ENCODE data around the gene PPA1.
A peak's percentile ranks its signal among the peaks of the same experiment; 100 is the strongest.
"Not testable (repeated sequence)": the region's sequence is repeated elsewhere in the genome, so short reads cannot be mapped to it uniquely, and the experiment has no call there.

Gene PPA1

DNA sequence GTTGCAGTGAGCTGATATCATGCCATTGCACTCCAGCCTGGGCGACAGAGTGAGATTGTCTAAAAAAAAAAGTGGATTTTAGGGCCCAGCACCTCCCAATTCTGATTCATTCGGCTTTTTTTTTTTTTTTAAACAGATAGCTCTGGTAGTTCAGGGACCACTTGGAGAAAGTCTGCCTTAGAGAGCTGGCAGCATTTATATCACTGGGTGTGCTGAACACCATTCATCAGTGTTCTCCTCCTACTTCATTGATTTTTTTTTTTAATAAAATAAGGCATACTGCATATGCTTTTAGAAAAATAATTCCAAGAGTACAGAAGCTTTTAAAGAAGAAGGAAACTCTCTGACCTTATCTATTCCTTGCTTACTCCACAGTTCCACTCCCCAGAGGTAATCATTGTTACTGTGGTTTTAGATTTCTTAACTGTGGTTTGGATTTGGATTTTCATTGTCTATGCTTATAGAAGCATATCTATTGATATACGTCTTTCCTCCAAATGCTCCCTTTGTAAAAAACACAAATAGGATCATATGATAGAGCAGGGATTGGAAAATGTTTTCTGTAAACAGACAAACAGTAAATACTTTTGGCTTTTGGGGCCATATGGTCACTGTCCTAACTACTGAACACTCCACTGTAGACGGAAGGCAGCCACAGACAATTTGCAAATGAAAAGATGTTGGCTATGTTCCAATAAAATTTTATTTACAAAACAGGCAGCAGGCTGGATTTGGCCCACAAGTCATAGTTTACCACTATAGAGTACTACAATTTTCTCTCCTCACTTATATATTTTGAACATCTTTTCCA lies 41.9 kb downstream of the PPA1 start:
- no peak for FAIRE-seq
- DNase-seq (ENCODE audit: insufficient read length, low spot score) = no peak
- TF ChIP-seq TAF1 (IDR thresholded peaks at IDR 0.05; ENCODE audit: low read depth, low read length) = no peak
- no peak for TF ChIP-seq PAX5 (IDR thresholded peaks at IDR 0.05; ENCODE audit: insufficient read depth, low read length, severe bottlenecking)
- TF ChIP-seq POU2F2 (IDR thresholded peaks at IDR 0.05; ENCODE audit: low read depth, low read length) = no peak
- TF ChIP-seq POLR2AphosphoS5 (IDR thresholded peaks at IDR 0.05; ENCODE audit: low read depth, low read length) = no peak
- TF ChIP-seq POLR2A (IDR thresholded peaks at IDR 0.05; ENCODE audit: low read depth, low read length) = no peak
- TF ChIP-seq SPI1 (IDR thresholded peaks at IDR 0.05; ENCODE audit: low read depth, low read length) = no peak

DNA sequence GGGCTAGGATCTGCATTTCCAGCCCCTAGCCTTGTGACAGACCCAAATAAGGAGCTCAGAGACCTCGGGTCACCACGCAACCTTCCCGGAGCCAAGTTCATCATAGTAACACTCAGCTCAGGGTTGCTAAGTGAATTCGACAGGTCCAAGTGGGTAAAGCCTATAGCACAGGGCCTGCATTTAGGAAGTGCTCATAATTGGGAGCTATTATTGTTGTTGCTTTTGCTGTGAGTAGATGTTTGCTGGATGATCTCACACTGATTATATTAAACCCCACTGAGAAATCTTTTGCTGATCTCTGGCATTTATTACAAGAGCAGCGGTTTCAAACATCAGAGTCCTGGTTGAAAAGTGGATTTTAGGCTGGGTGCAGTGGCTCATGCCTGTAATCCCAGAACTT lies 42.6 kb downstream of the PPA1 start:
- DNase-seq (ENCODE audit: insufficient read length, low spot score) = no peak
- TF ChIP-seq POU2F2 (IDR thresholded peaks at IDR 0.05; ENCODE audit: low read depth, low read length) (no peak), SPI1 (IDR thresholded peaks at IDR 0.05; ENCODE audit: low read depth, low read length) (no peak), POLR2A (IDR thresholded peaks at IDR 0.05; ENCODE audit: low read depth, low read length) (no peak), POLR2AphosphoS5 (IDR thresholded peaks at IDR 0.05; ENCODE audit: low read depth, low read length) (no peak), TAF1 (IDR thresholded peaks at IDR 0.05; ENCODE audit: low read depth, low read length) (no peak)
- no peak for FAIRE-seq

DNA sequence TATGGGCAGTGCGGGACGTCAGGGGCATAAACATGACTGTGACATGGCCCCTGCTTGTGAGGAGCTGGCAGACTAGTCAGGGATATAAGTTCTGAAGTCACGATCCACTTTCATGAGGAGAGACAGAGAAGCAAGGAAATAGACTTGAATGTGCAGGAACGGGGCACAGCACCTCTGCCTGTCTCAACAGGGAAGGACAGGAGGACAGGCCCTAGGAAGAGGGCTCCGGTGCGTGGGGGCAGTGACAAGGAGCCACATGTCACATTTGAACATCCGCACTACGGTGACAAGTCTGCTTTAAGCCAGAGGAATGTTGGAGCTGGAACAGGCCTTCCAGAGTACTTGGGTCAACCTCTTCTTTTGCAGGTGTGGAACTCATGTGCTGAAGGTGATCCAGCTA lies 43.1 kb downstream of the PPA1 start:
- TF ChIP-seq PAX5 (IDR thresholded peaks at IDR 0.05; ENCODE audit: insufficient read depth, low read length, severe bottlenecking) = no peak
- no peak for TF ChIP-seq POU2F2 (IDR thresholded peaks at IDR 0.05; ENCODE audit: low read depth, low read length)
- no peak for TF ChIP-seq TAF1 (IDR thresholded peaks at IDR 0.05; ENCODE audit: low read depth, low read length)
- TF ChIP-seq POLR2A (IDR thresholded peaks at IDR 0.05; ENCODE audit: low read depth, low read length) = no peak
- TF ChIP-seq POLR2AphosphoS5 (IDR thresholded peaks at IDR 0.05; ENCODE audit: low read depth, low read length) = no peak
- no peak for TF ChIP-seq SPI1 (IDR thresholded peaks at IDR 0.05; ENCODE audit: low read depth, low read length)
- no peak for FAIRE-seq
- DNase-seq (ENCODE audit: insufficient read length, low spot score) = no peak

DNA sequence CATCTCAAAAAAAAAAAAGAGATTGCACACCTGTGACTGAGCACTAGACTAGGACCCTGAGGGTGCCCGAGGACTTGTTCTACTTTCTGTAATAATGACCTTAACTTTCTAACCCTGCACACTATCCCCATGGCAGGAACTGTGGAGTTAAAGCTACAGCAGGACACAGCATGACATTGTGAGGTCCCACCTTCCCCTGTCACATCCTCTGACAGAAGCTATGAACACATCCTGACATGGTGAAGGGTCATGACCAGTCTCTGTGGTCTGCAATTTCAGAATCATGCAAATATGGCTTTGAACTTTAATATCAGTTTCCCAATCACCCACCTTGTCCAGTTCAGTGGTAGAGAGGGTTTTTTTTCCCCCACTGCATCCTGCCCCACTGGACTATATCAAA lies 44.5 kb downstream of the PPA1 start:
- DNase-seq (ENCODE audit: insufficient read length, low spot score) (no peak), FAIRE-seq (no peak)
- no peak for TF ChIP-seq PAX5 (IDR thresholded peaks at IDR 0.05; ENCODE audit: insufficient read depth, low read length, severe bottlenecking)
- 0 out of 2 replicates have a peak, but pooled peaks have one; percentile 22 for TF ChIP-seq POU2F2 (IDR thresholded peaks at IDR 0.05; ENCODE audit: low read depth, low read length)
- TF ChIP-seq POLR2AphosphoS5 (IDR thresholded peaks at IDR 0.05; ENCODE audit: low read depth, low read length) = no peak
- TF ChIP-seq POLR2A (IDR thresholded peaks at IDR 0.05; ENCODE audit: low read depth, low read length) = no peak
- no peak for TF ChIP-seq SPI1 (IDR thresholded peaks at IDR 0.05; ENCODE audit: low read depth, low read length)

DNA sequence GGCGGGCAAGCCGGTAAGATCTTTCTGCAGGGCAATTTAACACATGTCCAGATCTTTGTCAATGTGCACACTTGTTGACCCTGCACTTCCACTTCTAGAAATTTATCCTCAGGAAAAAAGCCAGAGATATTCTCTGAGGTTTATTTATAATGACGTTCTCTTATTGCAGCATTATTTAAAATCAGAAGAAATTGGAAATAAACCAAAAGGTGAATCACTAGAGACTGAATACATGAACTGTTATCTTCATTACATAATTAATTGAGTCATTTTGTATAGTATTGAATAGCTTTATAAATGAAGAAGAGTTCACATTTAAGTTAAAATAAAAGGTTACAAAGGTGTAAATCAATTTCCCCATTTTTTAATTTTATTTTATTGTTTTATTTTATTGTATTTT lies 46.7 kb downstream of the PPA1 start:
- FAIRE-seq (no peak), DNase-seq (ENCODE audit: insufficient read length, low spot score) (no peak)
- TF ChIP-seq SPI1 (IDR thresholded peaks at IDR 0.05; ENCODE audit: low read depth, low read length) = no peak
- TF ChIP-seq TAF1 (IDR thresholded peaks at IDR 0.05; ENCODE audit: low read depth, low read length) = no peak
- no peak for TF ChIP-seq POU2F2 (IDR thresholded peaks at IDR 0.05; ENCODE audit: low read depth, low read length)
- TF ChIP-seq POLR2A (IDR thresholded peaks at IDR 0.05; ENCODE audit: low read depth, low read length) = no peak
- TF ChIP-seq PAX5 (IDR thresholded peaks at IDR 0.05; ENCODE audit: insufficient read depth, low read length, severe bottlenecking) = no peak
- TF ChIP-seq POLR2AphosphoS5 (IDR thresholded peaks at IDR 0.05; ENCODE audit: low read depth, low read length) = no peak

DNA sequence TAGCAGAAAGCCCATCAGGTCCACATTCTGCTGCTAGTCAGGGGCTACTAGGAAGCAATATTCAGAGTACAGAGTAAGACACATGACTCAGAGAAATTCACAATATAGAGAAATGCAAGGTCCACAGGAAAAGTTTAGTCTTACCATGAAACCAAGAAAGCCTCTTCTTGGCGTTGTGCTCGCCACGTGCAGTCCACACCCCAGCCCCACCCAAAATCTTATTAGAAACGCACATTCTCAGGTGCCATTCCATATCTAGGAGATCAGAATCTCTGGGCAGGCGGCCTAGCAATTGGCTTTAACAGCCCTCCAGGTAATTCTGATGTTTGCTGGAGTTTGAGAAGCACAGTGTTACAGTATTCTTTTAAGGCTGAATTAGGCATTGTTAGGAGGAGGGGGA lies 47.1 kb downstream of the PPA1 start:
- DNase-seq (ENCODE audit: insufficient read length, low spot score) (no peak), FAIRE-seq (no peak)
- TF ChIP-seq PAX5 (IDR thresholded peaks at IDR 0.05; ENCODE audit: insufficient read depth, low read length, severe bottlenecking) (no peak), SPI1 (IDR thresholded peaks at IDR 0.05; ENCODE audit: low read depth, low read length) (no peak), POU2F2 (IDR thresholded peaks at IDR 0.05; ENCODE audit: low read depth, low read length) (no peak), TAF1 (IDR thresholded peaks at IDR 0.05; ENCODE audit: low read depth, low read length) (no peak), POLR2A (IDR thresholded peaks at IDR 0.05; ENCODE audit: low read depth, low read length) (no peak), POLR2AphosphoS5 (IDR thresholded peaks at IDR 0.05; ENCODE audit: low read depth, low read length) (no peak)

DNA sequence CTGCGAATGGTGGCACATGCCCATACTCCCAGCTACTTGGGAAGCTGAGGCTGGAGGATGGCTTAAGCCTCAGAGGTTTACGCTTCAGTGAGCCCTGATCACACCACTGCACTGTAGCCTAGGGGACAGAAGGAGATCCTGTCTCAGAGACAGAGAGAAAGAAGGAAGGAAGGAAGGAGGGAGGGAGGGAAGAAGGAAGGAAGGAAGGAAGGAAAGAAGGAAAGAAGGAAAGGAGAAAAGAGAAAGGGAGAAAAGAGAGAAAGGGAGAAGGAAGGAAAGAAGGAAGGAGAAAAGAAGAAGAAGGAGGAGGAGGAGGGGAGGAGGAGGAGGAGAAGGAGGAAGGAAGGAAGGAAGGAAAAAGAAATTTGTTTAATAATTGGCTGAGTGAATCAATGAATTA lies 49.9 kb downstream of the PPA1 start:
- DNase-seq (ENCODE audit: insufficient read length, low spot score) = no peak
- FAIRE-seq = no peak
- no peak for TF ChIP-seq POLR2AphosphoS5 (IDR thresholded peaks at IDR 0.05; ENCODE audit: low read depth, low read length)
- no peak for TF ChIP-seq POU2F2 (IDR thresholded peaks at IDR 0.05; ENCODE audit: low read depth, low read length)
- no peak for TF ChIP-seq POLR2A (IDR thresholded peaks at IDR 0.05; ENCODE audit: low read depth, low read length)
- no peak for TF ChIP-seq PAX5 (IDR thresholded peaks at IDR 0.05; ENCODE audit: insufficient read depth, low read length, severe bottlenecking)
- no peak for TF ChIP-seq SPI1 (IDR thresholded peaks at IDR 0.05; ENCODE audit: low read depth, low read length)
- TF ChIP-seq TAF1 (IDR thresholded peaks at IDR 0.05; ENCODE audit: low read depth, low read length) = no peak

DNA sequence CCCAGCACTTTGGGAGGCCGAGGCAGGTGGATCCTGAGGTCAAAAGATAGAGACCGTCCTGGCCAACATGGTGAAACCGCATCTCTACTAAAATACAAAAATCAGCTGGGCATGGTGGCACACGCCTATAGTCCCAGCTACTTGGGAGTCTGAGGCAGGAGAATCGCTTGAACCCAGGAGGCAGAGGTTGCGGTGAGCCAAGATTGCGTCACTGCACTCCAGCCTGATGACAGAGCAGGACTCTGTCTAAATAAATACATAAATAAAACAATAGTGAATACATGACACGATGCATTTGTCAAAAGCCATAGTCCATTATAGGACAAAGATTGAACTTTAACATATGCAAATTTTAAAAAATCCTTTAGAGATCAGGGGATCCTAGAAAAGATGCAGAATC lies 54.0 kb downstream of the PPA1 start:
- not testable (repeated sequence) for DNase-seq (ENCODE audit: insufficient read length, low spot score)

DNA sequence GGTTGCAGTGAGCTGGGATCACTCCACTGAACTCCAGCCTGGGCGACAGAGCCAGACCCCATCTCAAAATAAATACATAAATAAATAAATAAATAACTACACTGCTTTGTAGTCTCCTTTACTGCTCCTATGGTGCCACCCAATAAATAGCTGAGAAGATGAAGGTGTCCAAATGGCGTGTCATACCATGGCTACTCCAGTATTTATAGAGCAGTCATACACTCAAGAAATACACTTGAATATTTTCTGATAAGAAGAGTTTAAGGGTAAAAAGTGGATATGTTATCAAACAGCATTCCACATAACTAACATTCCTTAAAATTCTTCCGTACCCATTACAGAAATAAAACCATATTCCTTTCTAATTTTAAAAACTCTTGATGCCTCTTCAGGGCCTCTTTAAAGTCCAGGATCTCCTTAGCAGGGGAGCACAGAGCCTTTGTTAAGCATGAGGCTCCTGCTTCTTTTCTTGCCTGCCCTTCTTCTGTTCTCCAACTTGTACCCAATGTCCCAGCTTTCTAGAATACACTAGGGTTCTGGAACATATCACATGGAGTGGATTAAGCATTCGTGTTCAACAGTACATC lies 55.0 kb downstream of the PPA1 start:
- no peak for DNase-seq (ENCODE audit: insufficient read length, low spot score)
- FAIRE-seq = no peak
- TF ChIP-seq POLR2A (IDR thresholded peaks at IDR 0.05; ENCODE audit: low read depth, low read length) = no peak
- TF ChIP-seq SPI1 (IDR thresholded peaks at IDR 0.05; ENCODE audit: low read depth, low read length) = no peak
- TF ChIP-seq PAX5 (IDR thresholded peaks at IDR 0.05; ENCODE audit: insufficient read depth, low read length, severe bottlenecking) = no peak

More for the DNA sequence above, 54.0 kb downstream of the PPA1 start:
- FAIRE-seq = not testable (repeated sequence)

DNA sequence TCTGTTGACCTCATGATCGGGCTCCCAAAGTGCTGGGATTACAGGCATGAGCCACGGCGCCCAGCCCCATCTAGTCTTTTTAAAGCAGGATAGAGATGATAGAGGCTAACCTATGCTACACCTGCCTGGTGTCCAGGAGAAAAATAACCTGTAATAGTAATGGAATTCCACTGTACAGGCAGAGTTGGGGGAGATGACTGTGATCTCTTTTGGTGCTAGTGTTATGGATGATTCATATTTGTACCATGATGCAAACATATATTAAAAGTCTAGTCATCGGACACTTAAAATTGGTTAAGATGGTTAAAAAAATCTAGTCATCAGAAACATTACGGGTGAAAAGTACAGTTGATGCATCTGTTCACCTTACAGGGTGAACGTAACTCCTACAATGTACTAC lies 56.8 kb downstream of the PPA1 start:
- TF ChIP-seq SPI1 (IDR thresholded peaks at IDR 0.05; ENCODE audit: low read depth, low read length) (no peak), POLR2A (IDR thresholded peaks at IDR 0.05; ENCODE audit: low read depth, low read length) (no peak), POLR2AphosphoS5 (IDR thresholded peaks at IDR 0.05; ENCODE audit: low read depth, low read length) (no peak), TAF1 (IDR thresholded peaks at IDR 0.05; ENCODE audit: low read depth, low read length) (no peak), PAX5 (IDR thresholded peaks at IDR 0.05; ENCODE audit: insufficient read depth, low read length, severe bottlenecking) (no peak)
- FAIRE-seq = no peak
- no peak for DNase-seq (ENCODE audit: insufficient read length, low spot score)
